GM23338 (cell line): Measurements from ENCODE around the gene KRT37.
"Not testable (repeated sequence)": the region's sequence is repeated elsewhere in the genome, so short reads cannot be mapped to it uniquely, and the experiment has no call there.

Source experiments
- CREB1 ChIP-seq: fragments of 250-450 bp; sonication (Bioruptor Pico); IDR thresholded peaks from 2 replicates; pipeline ENCODE4 v1.5.0; 2020; ENCODE audit warnings: low read depth, mild to moderate bottlenecking, moderate library complexity
- EZH2 ChIP-seq: fragments of 200-600 bp; sonication (generic); IDR thresholded peaks from one replicate; pipeline ENCODE4 v1.8.0; 2017; ENCODE audit warnings: antibody characterized with exemption, mild to moderate bottlenecking, low read depth; ENCODE audit not compliant: unreplicated experiment
- EZH2phosphoT487 ChIP-seq: fragments of 200-600 bp; sonication (generic); IDR thresholded peaks from one replicate; pipeline ENCODE4 v1.8.1; 2018; ENCODE audit warnings: antibody characterized with exemption; ENCODE audit not compliant: unreplicated experiment
- JUNB ChIP-seq: IDR thresholded peaks from one replicate; pipeline ENCODE4 v1.6.1; 2016; ENCODE audit warnings: antibody characterized with exemption; ENCODE audit not compliant: unreplicated experiment
- NANOG ChIP-seq: IDR thresholded peaks from 2 replicates; pipeline ENCODE4 v1.6.1; 2016; ENCODE audit warnings: antibody characterized with exemption, borderline replicate concordance
- POLR2AphosphoS5 ChIP-seq: IDR thresholded peaks from 2 replicates; pipeline ENCODE4 v1.6.1; 2016; ENCODE audit warnings: antibody characterized with exemption, low read depth
- STAT1 ChIP-seq: IDR thresholded peaks from one replicate; pipeline ENCODE4 v1.6.1; 2016; ENCODE audit warnings: antibody characterized with exemption; ENCODE audit not compliant: unreplicated experiment
- ZNF114 ChIP-seq: fragments of 250-450 bp; sonication (Bioruptor Pico); IDR thresholded peaks from 2 replicates; pipeline ENCODE4 v1.5.0; 2020; ENCODE audit warnings: mild to moderate bottlenecking, moderate library complexity
- ZNF331 ChIP-seq: fragments of 250-450 bp; sonication (Bioruptor Pico); IDR thresholded peaks from 2 replicates; pipeline ENCODE4 v1.5.0; 2020; ENCODE audit warnings: low read depth, mild to moderate bottlenecking, moderate library complexity
- TF ChIP-seq, protein P1 (sequence below), 2 experiments: fragments of 200-600 bp in 1 of 2; sonication (generic) in 1 of 2; conservative IDR thresholded peaks; 2 replicates each; pipeline versions ENCODE4 v1.5.1 to v1.6.1; 2016 to 2017; ENCODE audit warnings: antibody characterized with exemption in 2 of 2, low read depth in 2 of 2, mild to moderate bottlenecking in 2 of 2, moderate library complexity in 1 of 2
- TF ChIP-seq, protein P2 (sequence below): IDR thresholded peaks from one replicate; pipeline ENCODE4 v1.6.1; 2018; ENCODE audit warnings: antibody characterized with exemption; ENCODE audit not compliant: unreplicated experiment
- TF ChIP-seq, protein P3 (sequence below): IDR thresholded peaks from 2 replicates; pipeline ENCODE4 v1.6.1; 2016; ENCODE audit warnings: antibody characterized with exemption
- TF ChIP-seq, protein P4 (sequence below): fragments of 250-450 bp; sonication (Bioruptor Pico); IDR thresholded peaks from 2 replicates; pipeline ENCODE4 v1.5.0; 2020; ENCODE audit warnings: mild to moderate bottlenecking, moderate library complexity

DNA sequence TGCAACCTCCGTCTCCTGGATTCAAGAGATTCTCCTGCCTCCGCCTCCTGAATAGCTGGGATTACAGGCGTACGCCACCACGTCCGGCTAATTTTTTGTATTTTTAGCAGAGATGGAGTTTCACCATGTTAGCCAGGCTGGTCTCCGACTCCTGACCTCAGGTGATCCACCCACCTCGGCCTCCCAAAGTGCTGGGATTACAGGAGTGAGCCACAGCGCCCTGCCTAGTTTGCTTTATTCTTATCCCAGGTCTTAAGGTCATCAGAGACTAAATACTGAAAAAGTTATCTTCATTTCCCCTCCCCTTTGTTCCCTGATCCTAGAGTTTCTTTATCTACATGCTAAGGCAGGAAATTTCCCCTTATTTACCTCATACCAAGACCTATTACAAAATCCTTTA is 6.0 kb upstream of the KRT37 start:
- TF ChIP-seq, protein P1, sequence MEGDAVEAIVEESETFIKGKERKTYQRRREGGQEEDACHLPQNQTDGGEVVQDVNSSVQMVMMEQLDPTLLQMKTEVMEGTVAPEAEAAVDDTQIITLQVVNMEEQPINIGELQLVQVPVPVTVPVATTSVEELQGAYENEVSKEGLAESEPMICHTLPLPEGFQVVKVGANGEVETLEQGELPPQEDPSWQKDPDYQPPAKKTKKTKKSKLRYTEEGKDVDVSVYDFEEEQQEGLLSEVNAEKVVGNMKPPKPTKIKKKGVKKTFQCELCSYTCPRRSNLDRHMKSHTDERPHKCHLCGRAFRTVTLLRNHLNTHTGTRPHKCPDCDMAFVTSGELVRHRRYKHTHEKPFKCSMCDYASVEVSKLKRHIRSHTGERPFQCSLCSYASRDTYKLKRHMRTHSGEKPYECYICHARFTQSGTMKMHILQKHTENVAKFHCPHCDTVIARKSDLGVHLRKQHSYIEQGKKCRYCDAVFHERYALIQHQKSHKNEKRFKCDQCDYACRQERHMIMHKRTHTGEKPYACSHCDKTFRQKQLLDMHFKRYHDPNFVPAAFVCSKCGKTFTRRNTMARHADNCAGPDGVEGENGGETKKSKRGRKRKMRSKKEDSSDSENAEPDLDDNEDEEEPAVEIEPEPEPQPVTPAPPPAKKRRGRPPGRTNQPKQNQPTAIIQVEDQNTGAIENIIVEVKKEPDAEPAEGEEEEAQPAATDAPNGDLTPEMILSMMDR (conservative IDR thresholded peaks at IDR 0.05; ENCODE audit: low read depth in 2 of 2), result not testable (repeated sequence)
- not testable (repeated sequence) for TF ChIP-seq EZH2; ZNF331; POLR2AphosphoS5; EZH2phosphoT487; STAT1; ZNF114 (CRISPR knock-in tag); JUNB; CREB1 (CRISPR knock-in tag); NANOG
- TF ChIP-seq, protein P2, sequence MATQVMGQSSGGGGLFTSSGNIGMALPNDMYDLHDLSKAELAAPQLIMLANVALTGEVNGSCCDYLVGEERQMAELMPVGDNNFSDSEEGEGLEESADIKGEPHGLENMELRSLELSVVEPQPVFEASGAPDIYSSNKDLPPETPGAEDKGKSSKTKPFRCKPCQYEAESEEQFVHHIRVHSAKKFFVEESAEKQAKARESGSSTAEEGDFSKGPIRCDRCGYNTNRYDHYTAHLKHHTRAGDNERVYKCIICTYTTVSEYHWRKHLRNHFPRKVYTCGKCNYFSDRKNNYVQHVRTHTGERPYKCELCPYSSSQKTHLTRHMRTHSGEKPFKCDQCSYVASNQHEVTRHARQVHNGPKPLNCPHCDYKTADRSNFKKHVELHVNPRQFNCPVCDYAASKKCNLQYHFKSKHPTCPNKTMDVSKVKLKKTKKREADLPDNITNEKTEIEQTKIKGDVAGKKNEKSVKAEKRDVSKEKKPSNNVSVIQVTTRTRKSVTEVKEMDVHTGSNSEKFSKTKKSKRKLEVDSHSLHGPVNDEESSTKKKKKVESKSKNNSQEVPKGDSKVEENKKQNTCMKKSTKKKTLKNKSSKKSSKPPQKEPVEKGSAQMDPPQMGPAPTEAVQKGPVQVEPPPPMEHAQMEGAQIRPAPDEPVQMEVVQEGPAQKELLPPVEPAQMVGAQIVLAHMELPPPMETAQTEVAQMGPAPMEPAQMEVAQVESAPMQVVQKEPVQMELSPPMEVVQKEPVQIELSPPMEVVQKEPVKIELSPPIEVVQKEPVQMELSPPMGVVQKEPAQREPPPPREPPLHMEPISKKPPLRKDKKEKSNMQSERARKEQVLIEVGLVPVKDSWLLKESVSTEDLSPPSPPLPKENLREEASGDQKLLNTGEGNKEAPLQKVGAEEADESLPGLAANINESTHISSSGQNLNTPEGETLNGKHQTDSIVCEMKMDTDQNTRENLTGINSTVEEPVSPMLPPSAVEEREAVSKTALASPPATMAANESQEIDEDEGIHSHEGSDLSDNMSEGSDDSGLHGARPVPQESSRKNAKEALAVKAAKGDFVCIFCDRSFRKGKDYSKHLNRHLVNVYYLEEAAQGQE, result not testable (repeated sequence)
- TF ChIP-seq, protein P3, sequence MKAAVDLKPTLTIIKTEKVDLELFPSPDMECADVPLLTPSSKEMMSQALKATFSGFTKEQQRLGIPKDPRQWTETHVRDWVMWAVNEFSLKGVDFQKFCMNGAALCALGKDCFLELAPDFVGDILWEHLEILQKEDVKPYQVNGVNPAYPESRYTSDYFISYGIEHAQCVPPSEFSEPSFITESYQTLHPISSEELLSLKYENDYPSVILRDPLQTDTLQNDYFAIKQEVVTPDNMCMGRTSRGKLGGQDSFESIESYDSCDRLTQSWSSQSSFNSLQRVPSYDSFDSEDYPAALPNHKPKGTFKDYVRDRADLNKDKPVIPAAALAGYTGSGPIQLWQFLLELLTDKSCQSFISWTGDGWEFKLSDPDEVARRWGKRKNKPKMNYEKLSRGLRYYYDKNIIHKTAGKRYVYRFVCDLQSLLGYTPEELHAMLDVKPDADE, result not testable (repeated sequence)
- TF ChIP-seq, protein P4, sequence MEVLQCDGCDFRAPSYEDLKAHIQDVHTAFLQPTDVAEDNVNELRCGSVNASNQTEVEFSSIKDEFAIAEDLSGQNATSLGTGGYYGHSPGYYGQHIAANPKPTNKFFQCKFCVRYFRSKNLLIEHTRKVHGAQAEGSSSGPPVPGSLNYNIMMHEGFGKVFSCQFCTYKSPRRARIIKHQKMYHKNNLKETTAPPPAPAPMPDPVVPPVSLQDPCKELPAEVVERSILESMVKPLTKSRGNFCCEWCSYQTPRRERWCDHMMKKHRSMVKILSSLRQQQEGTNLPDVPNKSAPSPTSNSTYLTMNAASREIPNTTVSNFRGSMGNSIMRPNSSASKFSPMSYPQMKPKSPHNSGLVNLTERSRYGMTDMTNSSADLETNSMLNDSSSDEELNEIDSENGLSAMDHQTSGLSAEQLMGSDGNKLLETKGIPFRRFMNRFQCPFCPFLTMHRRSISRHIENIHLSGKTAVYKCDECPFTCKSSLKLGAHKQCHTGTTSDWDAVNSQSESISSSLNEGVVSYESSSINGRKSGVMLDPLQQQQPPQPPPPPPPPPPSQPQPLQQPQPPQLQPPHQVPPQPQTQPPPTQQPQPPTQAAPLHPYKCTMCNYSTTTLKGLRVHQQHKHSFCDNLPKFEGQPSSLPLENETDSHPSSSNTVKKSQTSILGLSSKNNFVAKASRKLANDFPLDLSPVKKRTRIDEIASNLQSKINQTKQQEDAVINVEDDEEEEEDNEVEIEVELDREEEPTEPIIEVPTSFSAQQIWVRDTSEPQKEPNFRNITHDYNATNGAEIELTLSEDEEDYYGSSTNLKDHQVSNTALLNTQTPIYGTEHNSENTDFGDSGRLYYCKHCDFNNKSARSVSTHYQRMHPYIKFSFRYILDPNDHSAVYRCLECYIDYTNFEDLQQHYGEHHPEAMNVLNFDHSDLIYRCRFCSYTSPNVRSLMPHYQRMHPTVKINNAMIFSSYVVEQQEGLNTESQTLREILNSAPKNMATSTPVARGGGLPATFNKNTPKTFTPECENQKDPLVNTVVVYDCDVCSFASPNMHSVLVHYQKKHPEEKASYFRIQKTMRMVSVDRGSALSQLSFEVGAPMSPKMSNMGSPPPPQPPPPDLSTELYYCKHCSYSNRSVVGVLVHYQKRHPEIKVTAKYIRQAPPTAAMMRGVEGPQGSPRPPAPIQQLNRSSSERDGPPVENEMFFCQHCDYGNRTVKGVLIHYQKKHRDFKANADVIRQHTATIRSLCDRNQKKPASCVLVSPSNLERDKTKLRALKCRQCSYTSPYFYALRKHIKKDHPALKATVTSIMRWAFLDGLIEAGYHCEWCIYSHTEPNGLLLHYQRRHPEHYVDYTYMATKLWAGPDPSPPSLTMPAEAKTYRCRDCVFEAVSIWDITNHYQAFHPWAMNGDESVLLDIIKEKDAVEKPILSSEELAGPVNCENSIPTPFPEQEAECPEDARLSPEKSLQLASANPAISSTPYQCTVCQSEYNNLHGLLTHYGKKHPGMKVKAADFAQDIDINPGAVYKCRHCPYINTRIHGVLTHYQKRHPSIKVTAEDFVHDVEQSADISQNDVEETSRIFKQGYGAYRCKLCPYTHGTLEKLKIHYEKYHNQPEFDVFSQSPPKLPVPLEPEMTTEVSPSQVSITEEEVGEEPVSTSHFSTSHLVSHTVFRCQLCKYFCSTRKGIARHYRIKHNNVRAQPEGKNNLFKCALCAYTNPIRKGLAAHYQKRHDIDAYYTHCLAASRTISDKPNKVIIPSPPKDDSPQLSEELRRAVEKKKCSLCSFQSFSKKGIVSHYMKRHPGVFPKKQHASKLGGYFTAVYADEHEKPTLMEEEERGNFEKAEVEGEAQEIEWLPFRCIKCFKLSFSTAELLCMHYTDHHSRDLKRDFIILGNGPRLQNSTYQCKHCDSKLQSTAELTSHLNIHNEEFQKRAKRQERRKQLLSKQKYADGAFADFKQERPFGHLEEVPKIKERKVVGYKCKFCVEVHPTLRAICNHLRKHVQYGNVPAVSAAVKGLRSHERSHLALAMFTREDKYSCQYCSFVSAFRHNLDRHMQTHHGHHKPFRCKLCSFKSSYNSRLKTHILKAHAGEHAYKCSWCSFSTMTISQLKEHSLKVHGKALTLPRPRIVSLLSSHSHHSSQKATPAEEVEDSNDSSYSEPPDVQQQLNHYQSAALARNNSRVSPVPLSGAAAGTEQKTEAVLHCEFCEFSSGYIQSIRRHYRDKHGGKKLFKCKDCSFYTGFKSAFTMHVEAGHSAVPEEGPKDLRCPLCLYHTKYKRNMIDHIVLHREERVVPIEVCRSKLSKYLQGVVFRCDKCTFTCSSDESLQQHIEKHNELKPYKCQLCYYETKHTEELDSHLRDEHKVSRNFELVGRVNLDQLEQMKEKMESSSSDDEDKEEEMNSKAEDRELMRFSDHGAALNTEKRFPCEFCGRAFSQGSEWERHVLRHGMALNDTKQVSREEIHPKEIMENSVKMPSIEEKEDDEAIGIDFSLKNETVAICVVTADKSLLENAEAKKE (CRISPR knock-in tag), result not testable (repeated sequence)
